ENCODE data around the gene DLG2.
A peak's percentile ranks its signal among the peaks of the same experiment; 100 is the strongest.

DLG2 gene

GRCh38 chr11:84720706-84721402 is 906.3 kb downstream of the DLG2 start:
- DNase-seq, result peak; percentile 54

DNA sequence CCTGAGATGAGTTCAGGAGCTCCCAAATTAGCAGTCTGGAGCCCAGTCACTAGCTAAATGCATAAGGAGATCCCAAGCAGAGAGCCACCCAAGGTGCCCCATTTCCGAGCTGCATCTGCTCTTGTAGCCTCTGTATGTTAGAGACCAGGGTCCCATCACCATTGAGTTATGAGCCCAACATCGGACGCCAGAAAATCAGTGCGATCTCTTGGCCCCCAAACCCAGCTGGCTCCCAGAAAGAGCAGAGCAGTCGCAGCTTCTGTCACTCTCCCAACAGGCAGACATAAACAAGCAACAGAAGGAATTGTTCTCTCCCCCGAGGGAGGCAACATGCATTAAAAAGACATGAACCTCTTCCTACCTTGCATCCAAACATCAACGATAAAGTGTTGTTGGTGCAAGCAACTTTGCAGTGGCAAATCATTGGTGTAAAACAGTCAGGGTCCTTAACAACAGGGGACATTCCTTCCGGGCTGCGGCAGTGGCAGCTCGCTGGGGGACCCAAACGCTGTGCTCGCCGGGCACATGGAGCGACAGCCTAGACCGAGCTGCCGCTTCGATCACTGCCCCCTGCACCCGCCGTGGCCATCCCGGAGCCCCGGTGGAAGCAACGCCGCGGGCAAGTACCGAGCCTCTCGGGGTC is 907.1 kb downstream of the DLG2 start:
- DNase-seq, result peak; percentile 23

DNA sequence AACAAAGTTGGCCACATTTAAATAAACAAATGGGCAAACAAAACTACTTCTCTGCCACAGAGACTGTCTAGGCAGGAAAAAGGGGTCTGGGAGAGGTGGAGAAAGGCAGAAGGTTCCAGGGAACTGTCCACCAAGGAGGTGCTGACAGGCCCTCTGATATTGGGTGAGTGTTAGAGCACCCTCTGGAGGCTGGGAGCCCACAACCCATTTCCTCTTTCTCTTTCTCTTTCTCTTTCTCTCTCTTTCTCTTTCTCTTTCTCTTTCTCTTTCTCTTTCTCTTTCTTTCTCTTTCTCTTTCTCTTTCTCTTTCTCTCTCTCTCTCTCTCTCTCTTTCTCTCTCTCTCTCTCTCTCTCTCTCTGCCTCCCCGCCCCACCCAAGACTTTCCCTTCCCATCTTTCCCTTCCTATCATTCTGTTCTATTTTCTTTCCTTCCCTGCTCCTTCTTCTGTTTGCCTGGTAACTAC is 912.8 kb downstream of the DLG2 start:
- DNase-seq, result peak; percentile 54

- DNase-seq, result no peak
Observed at GRCh38 chr11:84691830-84692229, 935.3 kb downstream of the DLG2 start.

DNA sequence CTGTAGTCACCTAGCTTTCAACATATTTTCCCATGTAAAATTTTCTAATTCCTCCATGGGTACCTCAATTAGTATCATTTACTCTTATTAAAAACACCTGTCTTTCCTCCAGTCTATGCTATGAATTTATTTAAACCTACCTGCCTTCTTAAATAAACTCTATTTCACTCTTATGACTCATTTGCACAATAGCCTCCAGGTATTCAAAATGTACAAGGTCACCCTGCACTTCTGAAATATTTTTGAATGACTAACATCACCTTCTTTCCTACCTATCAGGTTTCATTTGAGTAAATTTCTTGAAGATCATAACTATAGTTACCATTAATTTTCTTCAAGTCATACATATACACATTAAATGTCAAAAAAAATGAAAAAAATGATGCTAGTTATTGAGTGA is 939.7 kb downstream of the DLG2 start:
- no peak for DNase-seq

- no peak for DNase-seq
Observed at GRCh38 chr11:84686716-84687115, 940.4 kb downstream of the DLG2 start.

DNA sequence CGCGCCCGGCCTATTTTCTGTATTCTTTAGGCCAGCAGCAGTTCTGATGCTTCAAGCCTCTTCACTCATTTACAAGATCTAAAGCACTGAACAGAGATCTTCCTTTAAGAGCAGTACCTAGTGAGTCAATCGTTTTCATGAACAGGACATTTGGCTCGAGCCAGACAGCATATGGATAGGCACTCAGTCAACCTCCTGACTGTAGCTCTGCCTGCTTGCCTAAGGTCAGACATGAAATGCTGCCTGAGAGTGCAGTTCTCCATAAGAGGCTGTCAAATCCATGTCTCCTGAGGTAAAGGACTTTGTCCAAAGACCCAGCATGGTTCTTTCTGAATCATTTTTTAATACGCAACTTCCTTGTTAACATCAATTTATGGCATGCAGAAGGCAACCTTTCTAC is 941.2 kb downstream of the DLG2 start:
- DNase-seq, result no peak

- no peak for DNase-seq
Observed at GRCh38 chr11:84685149-84685548, 942.0 kb downstream of the DLG2 start.

GRCh38 chr11:84681456-84681855 is 945.7 kb downstream of the DLG2 start:
- no peak for DNase-seq

DNA sequence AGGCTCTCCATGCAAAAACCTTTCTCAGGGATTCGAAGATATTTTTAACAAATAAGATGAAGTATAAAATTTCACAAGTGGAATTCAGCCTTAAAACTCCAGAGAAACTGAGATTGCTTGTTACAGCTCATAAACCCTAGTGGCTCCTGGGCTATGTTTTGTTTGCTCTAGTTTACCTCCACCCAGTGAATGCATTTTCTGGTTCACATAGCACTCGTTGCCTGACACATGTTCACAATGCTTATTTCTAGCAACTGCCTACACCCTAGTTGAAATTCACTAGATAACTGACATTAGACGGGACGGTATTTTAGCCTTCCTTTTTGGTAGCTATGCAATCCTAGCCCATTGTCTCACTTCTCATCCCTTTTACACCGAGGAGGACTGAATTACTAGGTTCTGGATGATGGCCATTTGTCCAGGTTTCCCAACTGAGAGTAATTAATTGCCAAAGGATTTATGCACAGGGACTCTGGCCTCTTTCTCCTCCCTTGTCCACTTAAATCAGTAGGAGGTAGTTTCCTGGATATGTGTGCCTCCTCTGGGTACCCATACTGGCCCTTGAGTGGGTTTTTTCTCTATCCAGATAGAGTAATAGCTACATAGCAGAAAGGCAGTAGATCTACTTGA is 951.6 kb downstream of the DLG2 start:
- DNase-seq, result no peak

DNA sequence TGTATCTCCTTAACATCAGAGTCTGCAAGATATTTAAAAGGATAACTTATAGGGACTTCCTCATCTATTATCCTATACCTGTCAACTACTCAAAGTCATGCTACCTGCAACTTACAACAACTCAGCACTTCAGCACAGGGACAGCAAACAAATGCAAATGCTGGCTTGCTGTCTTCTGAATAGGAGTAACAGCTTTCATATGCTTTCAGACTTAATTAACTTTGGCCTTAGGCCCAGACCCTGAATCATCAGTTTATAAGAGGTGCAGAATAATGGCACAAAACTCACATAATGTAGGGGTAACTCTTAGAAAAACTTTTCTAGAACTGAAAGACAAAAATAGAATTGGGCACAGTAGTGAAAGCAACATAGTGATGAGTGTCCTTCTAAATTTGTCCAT is 953.4 kb downstream of the DLG2 start:
- no peak for DNase-seq

GRCh38 chr11:84671325-84671999 is 955.7 kb downstream of the DLG2 start:
- DNase-seq, result no peak

GRCh38 chr11:84663731-84664130 is 963.4 kb downstream of the DLG2 start:
- DNase-seq, result no peak

DNA sequence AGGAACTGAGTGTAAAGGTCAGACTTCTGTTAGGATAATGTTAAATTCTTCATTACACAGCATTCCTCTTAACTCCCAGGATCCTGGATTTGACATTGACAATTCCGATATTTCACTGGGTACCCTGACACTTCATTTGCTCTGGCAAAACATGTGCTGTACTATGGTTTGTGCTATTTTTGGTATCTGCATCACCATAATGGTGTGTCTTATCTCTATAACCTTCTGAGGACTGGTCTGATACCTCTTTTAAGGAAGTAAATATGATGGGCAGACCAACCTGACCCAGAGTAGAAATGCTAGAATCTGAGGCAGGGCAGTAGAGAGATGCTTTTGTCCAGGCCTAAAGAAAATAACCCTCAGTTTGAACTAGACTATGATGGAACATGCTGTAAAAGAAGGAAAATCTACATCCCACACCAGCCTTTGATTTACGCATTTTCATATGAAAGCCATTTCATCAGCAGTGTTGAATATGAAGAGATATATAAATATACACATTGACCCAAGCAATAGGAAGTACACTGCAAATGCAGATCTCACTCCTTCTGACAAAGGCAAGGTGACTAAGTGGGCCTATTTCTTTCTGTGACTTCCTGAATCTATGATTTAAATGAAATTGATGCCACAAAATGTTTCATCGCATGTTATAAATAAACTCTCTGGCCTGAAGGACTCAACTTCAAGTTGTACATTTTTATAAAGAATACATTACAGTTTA is 966.7 kb downstream of the DLG2 start:
- DNase-seq, result no peak

- no peak for DNase-seq
Observed at GRCh38 chr11:84655712-84656111, 971.4 kb downstream of the DLG2 start.

- DNase-seq, result no peak
Observed at GRCh38 chr11:84648471-84648870, 978.7 kb downstream of the DLG2 start.

- no peak for DNase-seq
Observed at GRCh38 chr11:84645988-84646694, 981.0 kb downstream of the DLG2 start.

DNA sequence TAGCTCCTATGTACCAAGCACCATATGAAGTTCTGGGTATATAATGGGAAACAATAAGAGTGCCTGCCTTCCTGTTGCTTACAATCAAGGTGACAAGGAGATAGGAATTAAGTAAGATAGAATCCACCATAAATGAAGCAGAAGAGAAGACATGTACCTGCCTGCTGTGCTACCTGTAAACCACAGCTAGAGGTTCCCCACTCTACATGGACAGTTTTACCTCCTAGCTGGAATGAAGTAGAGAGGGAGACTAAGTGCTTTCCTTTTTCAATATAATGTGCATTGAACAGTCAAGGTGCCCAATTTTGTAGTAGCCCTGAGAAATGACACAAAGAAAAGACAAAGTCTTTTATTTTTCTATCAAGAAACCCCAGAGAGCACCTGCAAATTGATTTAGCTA is 984.6 kb downstream of the DLG2 start:
- DNase-seq, result no peak

GRCh38 chr11:84634309-84634708 is 992.8 kb downstream of the DLG2 start:
- DNase-seq, result no peak

- DNase-seq, result no peak
Observed at GRCh38 chr11:84628871-84629620, 998.1 kb downstream of the DLG2 start.

DNA sequence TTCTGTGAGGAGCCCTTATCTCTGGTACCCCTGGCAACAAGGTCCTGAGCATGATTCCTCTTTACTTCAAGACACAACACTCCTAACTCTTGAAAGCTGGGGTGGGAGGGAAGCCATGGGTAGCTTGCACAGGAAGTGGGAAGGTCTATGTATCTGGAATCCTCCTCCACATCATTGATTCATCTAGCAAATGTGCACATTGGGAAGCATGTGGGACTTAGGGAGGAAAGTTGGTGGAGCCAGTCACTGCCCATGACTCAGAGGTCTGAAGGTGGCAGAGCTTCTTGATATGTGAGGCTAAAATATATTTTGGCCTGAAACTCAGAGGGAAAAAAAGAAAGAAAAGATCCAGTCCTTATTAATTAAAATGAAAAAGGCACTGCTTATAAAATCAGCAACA is 1000.9 kb downstream of the DLG2 start:
- no peak for DNase-seq

- DNase-seq, result no peak
Observed at GRCh38 chr11:84612645-84613044, 1014.5 kb downstream of the DLG2 start.

Data from NCI-H82 (cell line).